Neural progenitor cell (in vitro differentiated cells): ENCODE results near the gene CRK. TPM values are rescaled to one million over a fixed set of nuclear protein-coding genes. Genes with fewer than 3 reads are reported as not detected.
"Not testable (repeated sequence)": the region's sequence is repeated elsewhere in the genome, so short reads cannot be mapped to it uniquely, and the experiment has no call there.

Experiments used
- DNase-seq: peaks from one replicate; pipeline ENCODE4 v3.0.0-alpha.2; 2016; ENCODE audit warnings: low spot score
- H2AFZ ChIP-seq: fragments of 200-600 bp; sonication (generic); replicated peaks from 2 replicates; pipeline ENCODE4 v1.6.1; 2016; ENCODE audit warnings: antibody characterized with exemption
- H3F3A ChIP-seq: fragments of 200-600 bp; sonication (generic); 2 replicates; pipeline ENCODE4 v1.6.1; 2016; ENCODE audit warnings: antibody characterized with exemption, low read depth
- H3K27ac ChIP-seq: fragments of 200-600 bp; sonication (generic); 2 replicates; pipeline ENCODE4 v1.5.1; 2016; ENCODE audit warnings: mild to moderate bottlenecking
- H3K27me3 ChIP-seq: fragments of 200-600 bp; sonication (generic); 2 replicates; pipeline ENCODE4 v1.6.1; 2016; ENCODE audit warnings: mild to moderate bottlenecking, moderate library complexity
- H3K36me3 ChIP-seq: fragments of 200-600 bp; sonication (generic); 2 replicates; pipeline ENCODE4 v1.5.1; 2016
- H3K4me1 ChIP-seq: fragments of 200-600 bp; sonication (generic); 2 replicates; pipeline ENCODE4 v1.6.1; 2016; ENCODE audit warnings: mixed run types
- H3K4me2 ChIP-seq: fragments of 200-600 bp; sonication (generic); 2 replicates; pipeline ENCODE4 v1.6.1; 2016
- H3K4me3 ChIP-seq: fragments of 200-600 bp; sonication (generic); 2 replicates; pipeline ENCODE4 v1.5.1; 2016
- H3K79me2 ChIP-seq: fragments of 200-600 bp; sonication (generic); 2 replicates; pipeline ENCODE4 v1.6.1; 2016; ENCODE audit warnings: low read depth
- H3K9ac ChIP-seq: fragments of 200-600 bp; sonication (generic); 2 replicates; pipeline ENCODE4 v1.6.1; 2016
- H3K9me3 ChIP-seq: fragments of 200-600 bp; sonication (generic); 2 replicates; pipeline ENCODE4 v1.5.1; 2016; ENCODE audit warnings: low read depth
- H4K20me1 ChIP-seq: fragments of 200-600 bp; sonication (generic); 2 replicates; pipeline ENCODE4 v1.6.1; 2016; ENCODE audit warnings: low read depth
- H3K27ac Mint-ChIP-seq: 3 replicates; pipeline ENCODE4 v1.8.0; 2021; ENCODE audit warnings: mixed read lengths
- H3K27me3 Mint-ChIP-seq: 2 replicates; pipeline ENCODE4 v1.8.0; 2022; ENCODE audit warnings: low read depth, mild to moderate bottlenecking, inconsistent platforms, moderate library complexity, mixed read lengths; ENCODE audit not compliant: insufficient read depth
- H3K36me3 Mint-ChIP-seq: 3 replicates; pipeline ENCODE4 v1.8.0; 2021; ENCODE audit warnings: mixed read lengths
- H3K4me1 Mint-ChIP-seq: 3 replicates; pipeline ENCODE4 v1.8.0; 2021; ENCODE audit warnings: mixed read lengths
- H3K4me3 Mint-ChIP-seq: 3 replicates; pipeline ENCODE4 v1.8.0; 2021; ENCODE audit warnings: mild to moderate bottlenecking, moderate library complexity, mixed read lengths
- H3K9me3 Mint-ChIP-seq: 3 replicates; pipeline ENCODE4 v1.8.0; 2020; ENCODE audit warnings: mixed read lengths
- EZH2 ChIP-seq: fragments of 200-600 bp; sonication (generic); IDR thresholded peaks from 2 replicates; pipeline ENCODE4 v1.6.1; 2017; ENCODE audit warnings: antibody characterized with exemption, mild to moderate bottlenecking, moderate library complexity
- EZH2phosphoT487 ChIP-seq: fragments of 200-600 bp; sonication (generic); IDR thresholded peaks from 2 replicates; pipeline ENCODE4 v1.6.1; 2017; ENCODE audit warnings: antibody characterized with exemption
- total RNA-seq: library from RNA; depleted of rRNA; stranded (reverse); fragments of >200 nt; gene quantifications from 2 replicates; pipeline ENCODE4 v1.2.3, GENCODE V29; 2015; ENCODE audit warnings: low replicate concordance
- TF ChIP-seq, protein P1 (sequence below): fragments of 200-600 bp; sonication (generic); IDR thresholded peaks from 2 replicates; pipeline ENCODE4 v1.5.1; 2017; ENCODE audit warnings: antibody characterized with exemption, mild to moderate bottlenecking

The CRK gene
- total RNA-seq, 1 donor from 2014 or later, result 59.6 TPM

DNA sequence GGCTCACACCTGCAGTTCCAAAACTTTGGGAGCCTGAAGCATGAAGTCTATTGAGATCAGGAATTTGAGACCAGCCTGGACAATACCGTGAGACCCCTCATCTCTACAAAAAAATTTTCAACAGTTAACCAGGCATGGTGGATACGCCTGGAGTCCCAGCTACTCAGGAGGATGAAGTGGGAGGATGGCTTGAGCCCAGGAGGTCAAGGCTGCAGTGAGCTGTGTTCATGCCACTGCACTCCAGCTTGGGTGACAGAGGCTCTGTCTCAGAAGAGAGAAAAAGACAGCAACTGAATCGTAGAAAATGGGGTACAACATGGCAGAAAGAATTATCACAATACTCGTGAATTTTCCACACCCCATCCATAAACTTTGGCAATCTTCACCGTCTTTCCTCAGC, 3.2 kb downstream of the CRK start:
- Histone ChIP-seq H3K9me3 (no peaks in the 10 kb centered on the region), H3K4me3 (no peak overlapping the region), H2AFZ (no peak overlapping the region), H3K27ac (no peak overlapping the region), H3K4me1 (peaks cover 6% of the 10 kb centered on the region), H3K9ac (no peak overlapping the region), H3K4me2 (no peak overlapping the region), H3K79me2 (peaks cover 81% of the 10 kb centered on the region), H3F3A (peaks cover 16% of the 10 kb centered on the region), H4K20me1 (peaks cover 45% of the 10 kb centered on the region), H3K27me3 (no peaks in the 10 kb centered on the region), H3K36me3 (no peaks in the 10 kb centered on the region)
- Mint-ChIP-seq H3K4me1 (peaks cover 17% of the 10 kb centered on the region), H3K9me3 (peaks cover 2% of the 10 kb centered on the region), H3K36me3 (peaks cover 24% of the 10 kb centered on the region), H3K27ac (no peak overlapping the region), H3K4me3 (peak overlapping the region; percentile 35), H3K27me3 (peaks cover 7% of the 10 kb centered on the region)
- no peak for DNase-seq
- TF ChIP-seq EZH2phosphoT487 (no peak), EZH2 (no peak)
- TF ChIP-seq, protein P1, sequence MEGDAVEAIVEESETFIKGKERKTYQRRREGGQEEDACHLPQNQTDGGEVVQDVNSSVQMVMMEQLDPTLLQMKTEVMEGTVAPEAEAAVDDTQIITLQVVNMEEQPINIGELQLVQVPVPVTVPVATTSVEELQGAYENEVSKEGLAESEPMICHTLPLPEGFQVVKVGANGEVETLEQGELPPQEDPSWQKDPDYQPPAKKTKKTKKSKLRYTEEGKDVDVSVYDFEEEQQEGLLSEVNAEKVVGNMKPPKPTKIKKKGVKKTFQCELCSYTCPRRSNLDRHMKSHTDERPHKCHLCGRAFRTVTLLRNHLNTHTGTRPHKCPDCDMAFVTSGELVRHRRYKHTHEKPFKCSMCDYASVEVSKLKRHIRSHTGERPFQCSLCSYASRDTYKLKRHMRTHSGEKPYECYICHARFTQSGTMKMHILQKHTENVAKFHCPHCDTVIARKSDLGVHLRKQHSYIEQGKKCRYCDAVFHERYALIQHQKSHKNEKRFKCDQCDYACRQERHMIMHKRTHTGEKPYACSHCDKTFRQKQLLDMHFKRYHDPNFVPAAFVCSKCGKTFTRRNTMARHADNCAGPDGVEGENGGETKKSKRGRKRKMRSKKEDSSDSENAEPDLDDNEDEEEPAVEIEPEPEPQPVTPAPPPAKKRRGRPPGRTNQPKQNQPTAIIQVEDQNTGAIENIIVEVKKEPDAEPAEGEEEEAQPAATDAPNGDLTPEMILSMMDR, result no peak

DNA sequence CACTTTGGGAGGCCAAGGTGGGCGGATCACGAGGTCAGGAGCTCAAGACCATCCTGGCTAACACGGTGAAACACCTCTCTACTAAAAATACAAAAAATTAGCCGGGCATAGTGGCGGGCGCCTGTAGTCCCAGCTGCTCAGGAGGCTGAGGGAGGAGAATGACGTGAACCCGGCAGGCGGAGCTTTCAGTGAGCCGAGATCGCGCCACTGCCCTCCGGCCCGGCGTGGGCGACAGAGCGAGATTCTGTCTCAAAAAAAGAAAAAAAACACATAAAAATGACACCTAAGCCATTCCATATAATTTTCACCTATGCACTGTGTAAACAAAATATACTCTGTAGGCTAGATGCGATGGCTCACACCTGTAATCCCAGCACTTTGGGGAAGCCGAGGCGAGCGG, 5.8 kb downstream of the CRK start:
- H3K4me1 ChIP-seq, H3K27me3 Mint-ChIP-seq, H3K36me3 ChIP-seq, H3F3A ChIP-seq, H3K4me2 ChIP-seq, H2AFZ ChIP-seq, H3K27ac ChIP-seq, H3K27me3 ChIP-seq, H3K4me3 ChIP-seq, H3K9me3 Mint-ChIP-seq, DNase-seq, H3K9me3 ChIP-seq, H3K4me3 Mint-ChIP-seq, H3K9ac ChIP-seq, H3K27ac Mint-ChIP-seq: not testable (repeated sequence)
- Mint-ChIP-seq H3K36me3 (peaks cover 37% of the 10 kb centered on the region), H3K4me1 (peaks cover 20% of the 10 kb centered on the region)
- H4K20me1 ChIP-seq, result peaks cover 59% of the 10 kb centered on the region
- H3K79me2 ChIP-seq, result peaks cover 99% of the 10 kb centered on the region

DNA sequence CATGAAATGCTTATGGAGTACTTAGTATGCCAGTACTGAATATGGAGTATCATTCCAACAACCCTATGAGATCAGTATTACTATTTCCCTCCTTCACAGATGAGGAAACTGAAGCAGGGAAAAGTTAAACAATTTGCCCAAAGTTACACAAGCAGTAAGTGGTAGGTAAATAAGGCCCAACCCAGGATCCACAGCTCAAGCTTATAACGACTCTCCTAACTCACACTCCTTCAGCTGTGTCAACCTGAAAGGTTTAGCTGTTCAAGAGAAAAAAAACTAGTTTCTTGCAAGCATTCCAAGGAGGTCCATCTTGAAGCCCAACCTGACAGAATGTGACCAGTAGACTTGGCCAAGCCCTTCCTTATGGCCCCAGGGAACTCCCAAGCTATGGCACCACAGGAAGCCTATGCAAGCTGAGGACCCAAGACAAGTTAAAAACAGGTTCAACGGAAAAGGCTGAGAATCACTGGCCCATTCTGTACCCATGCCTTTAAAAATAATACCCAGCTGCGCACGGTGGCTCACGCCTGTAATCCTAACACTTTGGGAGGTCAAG, 6.5 kb downstream of the CRK start:
- no peak overlapping the region for H3K9ac ChIP-seq
- Mint-ChIP-seq H3K4me1 (peaks cover 16% of the 10 kb centered on the region), H3K9me3 (peaks cover 2% of the 10 kb centered on the region), H3K27ac (no peak overlapping the region), H3K27me3 (no peaks in the 10 kb centered on the region), H3K4me3 (no peak overlapping the region), H3K36me3 (peaks cover 34% of the 10 kb centered on the region)
- H3K36me3 ChIP-seq, result no peaks in the 10 kb centered on the region
- TF ChIP-seq EZH2phosphoT487 (no peak), EZH2 (no peak)
- TF ChIP-seq, protein P1, result no peak
- H3K4me3 ChIP-seq, result no peak overlapping the region
- peaks cover 99% of the 10 kb centered on the region for H3K79me2 ChIP-seq
- no peaks in the 10 kb centered on the region for H3K27me3 ChIP-seq
- H3K27ac ChIP-seq, result no peak overlapping the region
- no peaks in the 10 kb centered on the region for H3F3A ChIP-seq
- H3K4me2 ChIP-seq, result no peak overlapping the region
- H3K9me3 ChIP-seq, result no peaks in the 10 kb centered on the region
- peaks cover 55% of the 10 kb centered on the region for H4K20me1 ChIP-seq
- DNase-seq, result no peak
- H2AFZ ChIP-seq, result no peak overlapping the region
- H3K4me1 ChIP-seq, result peaks cover 2% of the 10 kb centered on the region

DNA sequence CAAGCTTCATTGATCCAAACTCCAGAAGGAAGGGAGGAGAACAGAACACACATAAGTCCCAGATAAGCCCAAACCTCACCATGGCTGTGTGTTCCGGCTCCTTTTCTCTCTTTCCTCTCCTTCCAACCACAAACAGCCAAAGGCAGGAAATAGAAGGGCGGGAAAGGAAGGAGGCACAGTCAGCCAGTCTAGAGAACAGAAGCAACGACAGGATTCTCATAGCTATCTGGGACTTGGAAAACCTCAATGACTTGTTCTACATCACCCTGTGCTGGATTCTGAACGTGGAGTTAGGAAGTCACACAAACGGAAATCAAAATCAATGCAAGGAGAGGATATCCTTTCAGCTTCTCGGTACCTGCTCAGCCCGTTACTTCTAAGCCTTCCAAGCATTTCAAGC, 9.0 kb downstream of the CRK start:
- H3K4me1 ChIP-seq, result no peaks in the 10 kb centered on the region
- no peak overlapping the region for H3K27ac ChIP-seq
- Mint-ChIP-seq H3K27ac (no peak overlapping the region), H3K4me3 (no peak overlapping the region), H3K27me3 (peaks cover 2% of the 10 kb centered on the region), H3K4me1 (peaks cover 10% of the 10 kb centered on the region), H3K36me3 (peaks cover 29% of the 10 kb centered on the region), H3K9me3 (peaks cover 2% of the 10 kb centered on the region)
- no peaks in the 10 kb centered on the region for H3K36me3 ChIP-seq
- H3K9ac ChIP-seq, result no peak overlapping the region
- peaks cover 36% of the 10 kb centered on the region for H4K20me1 ChIP-seq
- H3K4me2 ChIP-seq, result no peak overlapping the region
- no peaks in the 10 kb centered on the region for H3F3A ChIP-seq
- no peak overlapping the region for H2AFZ ChIP-seq
- H3K27me3 ChIP-seq, result no peaks in the 10 kb centered on the region
- no peak for DNase-seq
- H3K79me2 ChIP-seq, result peaks cover 99% of the 10 kb centered on the region
- H3K4me3 ChIP-seq, result no peak overlapping the region
- TF ChIP-seq, protein P1, result no peak
- TF ChIP-seq EZH2, result no peak
- TF ChIP-seq EZH2phosphoT487, result no peak
- H3K9me3 ChIP-seq, result no peaks in the 10 kb centered on the region
